HS-27A (cell line): ENCODE data around the gene UGDH.

Source experiments
- DNase-seq: peaks from one replicate; pipeline ENCODE4 v3.0.0-alpha.2; 2012; ENCODE audit warnings: low read depth, missing footprints

UGDH gene

GRCh38 chr4:39452860-39453587, 74.2 kb downstream of the UGDH start:
- no peak for DNase-seq

GRCh38 chr4:39452153-39452859, 74.9 kb downstream of the UGDH start:
- DNase-seq, result no peak

DNA sequence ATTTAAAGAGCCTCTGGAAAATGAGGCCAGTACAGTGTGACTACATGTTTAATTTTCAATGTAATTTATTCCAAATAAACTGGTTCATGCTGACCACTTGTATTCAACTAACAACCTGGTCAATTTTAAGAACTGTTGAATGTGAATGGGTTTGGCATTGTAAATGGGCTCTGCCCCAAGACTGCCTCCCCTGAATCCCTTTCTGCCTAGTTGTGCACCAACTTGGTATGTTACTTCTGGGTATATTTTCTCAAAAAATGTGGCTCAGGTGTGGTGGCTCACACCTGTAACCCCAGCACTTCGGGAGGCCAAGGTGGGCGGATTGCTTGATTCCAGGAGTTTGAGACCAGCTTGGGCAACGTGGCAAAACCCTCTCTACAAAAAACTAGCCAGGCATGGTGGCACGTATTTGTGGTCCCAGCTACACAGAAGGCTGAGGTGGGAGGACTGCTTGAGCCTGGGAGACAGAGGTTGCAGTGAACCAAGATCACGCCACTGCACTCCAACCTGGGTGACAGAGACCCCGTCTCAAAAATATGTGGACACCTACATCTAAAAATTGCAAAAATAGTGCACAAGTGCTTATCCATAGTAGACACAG, 75.7 kb downstream of the UGDH start:
- DNase-seq, result no peak

DNA sequence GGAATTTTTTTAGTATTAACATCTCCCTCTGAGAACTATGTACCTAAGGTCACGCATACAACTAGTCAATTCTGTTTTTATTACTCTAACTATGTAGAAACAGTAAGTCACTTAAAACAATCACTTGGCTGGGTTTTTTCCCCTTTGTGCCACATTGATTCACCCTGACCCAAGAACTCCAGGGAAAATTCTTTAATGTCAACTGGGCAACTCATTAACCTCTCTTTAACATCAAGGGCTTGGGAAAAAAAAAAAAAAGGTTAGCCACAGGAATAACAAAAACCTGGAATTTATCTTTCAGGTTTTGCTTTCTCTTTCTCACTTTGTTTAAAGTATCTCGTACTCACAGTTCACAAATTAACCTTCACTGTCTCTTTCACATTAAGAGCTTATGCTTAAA, 76.6 kb downstream of the UGDH start:
- DNase-seq, result no peak
